Gastroesophageal sphincter (tissue), 3 donors: Measurements from ENCODE around the gene LUC7L3.

Source experiments
- EP300 ChIP-seq: sonication (generic); formaldehyde crosslinking; IDR thresholded peaks from one replicate; pipeline ENCODE4 v1.6.1; 2017; ENCODE audit warnings: antibody characterized with exemption, mild to moderate bottlenecking
- POLR2A ChIP-seq, 2 donors: fragments of 450-650 bp; IDR thresholded peaks; one replicate each; pipeline ENCODE4 v1.6.1; 2017; ENCODE audit warnings: antibody characterized with exemption in 2 of 2, mild to moderate bottlenecking in 2 of 2, moderate library complexity in 1 of 2
- TF ChIP-seq, protein P1 (sequence below), 4 experiments: fragments of 200-600 bp in 2 of 4; fragments of 450-650 bp in 2 of 4; sonication (generic) in 1 of 4; IDR thresholded peaks; one replicate each; pipeline ENCODE4 v1.5.1; 2017 to 2019; ENCODE audit warnings: antibody characterized with exemption in 4 of 4, mild to moderate bottlenecking in 2 of 4, moderate library complexity in 2 of 4

DNA sequence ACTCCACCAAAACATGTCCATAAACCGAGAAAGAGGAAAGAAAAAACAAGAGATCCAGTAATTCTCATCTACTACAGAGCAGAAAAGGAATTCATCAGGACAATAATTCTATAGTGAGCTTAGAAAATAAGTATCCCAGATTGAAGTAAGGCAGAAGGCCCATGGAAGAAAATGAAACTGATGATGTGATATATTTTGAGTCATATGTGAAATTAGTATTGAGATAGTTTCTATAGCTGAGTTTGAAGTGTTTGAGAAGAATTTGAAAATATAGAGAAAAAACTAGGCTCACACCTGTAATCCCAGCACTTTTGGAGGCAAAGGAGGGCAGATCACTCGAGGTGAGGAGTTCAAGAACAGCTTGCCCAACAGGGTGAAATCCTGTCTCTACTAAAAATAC is 19.7 kb downstream of the LUC7L3 start:
- TF ChIP-seq, protein P1, sequence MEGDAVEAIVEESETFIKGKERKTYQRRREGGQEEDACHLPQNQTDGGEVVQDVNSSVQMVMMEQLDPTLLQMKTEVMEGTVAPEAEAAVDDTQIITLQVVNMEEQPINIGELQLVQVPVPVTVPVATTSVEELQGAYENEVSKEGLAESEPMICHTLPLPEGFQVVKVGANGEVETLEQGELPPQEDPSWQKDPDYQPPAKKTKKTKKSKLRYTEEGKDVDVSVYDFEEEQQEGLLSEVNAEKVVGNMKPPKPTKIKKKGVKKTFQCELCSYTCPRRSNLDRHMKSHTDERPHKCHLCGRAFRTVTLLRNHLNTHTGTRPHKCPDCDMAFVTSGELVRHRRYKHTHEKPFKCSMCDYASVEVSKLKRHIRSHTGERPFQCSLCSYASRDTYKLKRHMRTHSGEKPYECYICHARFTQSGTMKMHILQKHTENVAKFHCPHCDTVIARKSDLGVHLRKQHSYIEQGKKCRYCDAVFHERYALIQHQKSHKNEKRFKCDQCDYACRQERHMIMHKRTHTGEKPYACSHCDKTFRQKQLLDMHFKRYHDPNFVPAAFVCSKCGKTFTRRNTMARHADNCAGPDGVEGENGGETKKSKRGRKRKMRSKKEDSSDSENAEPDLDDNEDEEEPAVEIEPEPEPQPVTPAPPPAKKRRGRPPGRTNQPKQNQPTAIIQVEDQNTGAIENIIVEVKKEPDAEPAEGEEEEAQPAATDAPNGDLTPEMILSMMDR (IDR thresholded peaks at IDR 0.05) = no peak
- TF ChIP-seq EP300 (no peak), POLR2A (IDR thresholded peaks at IDR 0.05) (no peak)
